K562 (cell line): Measurements from ENCODE around the gene NPDC1.

ENCODE experiments used
- EZH2 ChIP-seq: IDR thresholded peaks from 2 replicates; pipeline ENCODE4 v1.6.1; 2012; ENCODE audit warnings: low read depth, mild to moderate bottlenecking, inconsistent platforms, low read length, borderline replicate concordance
- POLR2A ChIP-seq: fragments of 450-650 bp; conservative IDR thresholded peaks from 2 replicates; pipeline ENCODE4 v1.6.1; 2016
- RNF2 ChIP-seq: sonication (generic); IDR thresholded peaks from 2 replicates; pipeline ENCODE4 v1.6.1; 2016
- TRIM28 ChIP-seq: fragments of 450-650 bp; IDR thresholded peaks from 2 replicates; pipeline ENCODE4 v1.6.1; 2017
- TF ChIP-seq, protein P1 (sequence below): fragments of 450-650 bp; formaldehyde crosslinking; IDR thresholded peaks from 2 replicates; pipeline ENCODE4 v1.4.0; 2020; ENCODE audit warnings: mild to moderate bottlenecking, mixed read lengths
- TF ChIP-seq, protein P2 (sequence below): fragments of 250-450 bp; sonication (Bioruptor Pico); IDR thresholded peaks from 2 replicates; pipeline ENCODE4 v1.4.0; 2020; ENCODE audit warnings: mild to moderate bottlenecking, moderate library complexity
- TF ChIP-seq, protein P3 (sequence below), 3 experiments: IDR thresholded peaks in 2 of 3; conservative IDR thresholded peaks in 1 of 3; 2 replicates each; pipeline ENCODE4 v1.5.1; 2011 to 2012; ENCODE audit warnings: low read length in 3 of 3, mild to moderate bottlenecking in 3 of 3, control low read depth in 2 of 3, improper control_type of control experiment in 1 of 3, inconsistent platforms in 1 of 3, low read depth in 1 of 3, mixed read lengths in 1 of 3, moderate library complexity in 1 of 3; ENCODE audit not compliant: insufficient read depth in 2 of 3

DNA sequence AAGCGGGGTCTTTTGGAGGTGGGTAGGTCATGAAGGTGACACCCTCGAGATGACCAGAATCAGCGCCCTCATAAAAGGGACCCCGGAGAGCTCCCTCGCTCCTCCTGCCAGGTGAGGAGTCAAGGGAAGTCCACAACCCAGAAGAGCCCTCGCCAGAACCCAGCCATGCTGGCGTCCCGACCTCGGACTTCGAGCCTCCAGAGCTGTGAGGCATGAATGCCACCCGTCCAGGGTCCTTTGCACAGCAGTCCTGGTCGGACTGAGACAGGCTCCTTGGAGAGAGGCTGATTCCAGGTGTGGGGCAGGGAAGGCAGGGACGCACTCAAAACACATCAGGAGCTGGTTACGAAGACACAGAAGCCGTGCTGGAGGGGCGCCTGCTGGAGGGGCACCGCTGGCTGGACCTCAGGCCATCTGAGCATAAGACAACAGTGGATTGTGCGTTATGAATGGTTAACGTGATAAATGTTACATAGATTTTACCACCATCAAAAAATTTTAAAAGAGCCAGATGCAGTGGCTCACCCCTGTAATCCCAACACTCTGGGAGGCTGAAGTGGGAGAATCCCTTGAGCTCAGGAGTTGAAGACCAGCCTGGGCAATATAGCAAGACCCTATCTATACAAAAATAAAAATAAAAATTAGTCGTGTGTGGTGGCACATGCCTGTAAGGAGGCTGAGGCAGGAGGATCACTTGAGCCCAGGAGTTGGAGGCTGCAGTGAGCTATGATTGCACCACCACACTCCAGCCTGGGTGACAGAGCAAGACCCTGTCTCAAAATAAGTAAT, 43.9 kb downstream of the NPDC1 start:
- no peak for TF ChIP-seq TRIM28
- TF ChIP-seq EZH2, result no peak
- TF ChIP-seq POLR2A, result no peak
- TF ChIP-seq, protein P1, sequence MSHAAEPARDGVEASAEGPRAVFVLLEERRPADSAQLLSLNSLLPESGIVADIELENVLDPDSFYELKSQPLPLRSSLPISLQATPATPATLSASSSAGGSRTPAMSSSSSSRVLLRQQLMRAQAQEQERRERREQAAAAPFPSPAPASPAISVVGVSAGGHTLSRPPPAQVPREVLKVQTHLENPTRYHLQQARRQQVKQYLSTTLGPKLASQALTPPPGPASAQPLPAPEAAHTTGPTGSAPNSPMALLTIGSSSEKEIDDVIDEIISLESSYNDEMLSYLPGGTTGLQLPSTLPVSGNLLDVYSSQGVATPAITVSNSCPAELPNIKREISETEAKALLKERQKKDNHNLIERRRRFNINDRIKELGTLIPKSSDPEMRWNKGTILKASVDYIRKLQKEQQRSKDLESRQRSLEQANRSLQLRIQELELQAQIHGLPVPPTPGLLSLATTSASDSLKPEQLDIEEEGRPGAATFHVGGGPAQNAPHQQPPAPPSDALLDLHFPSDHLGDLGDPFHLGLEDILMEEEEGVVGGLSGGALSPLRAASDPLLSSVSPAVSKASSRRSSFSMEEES (CRISPR knock-in tag), result no peak
- no peak for TF ChIP-seq RNF2
- TF ChIP-seq, protein P2, sequence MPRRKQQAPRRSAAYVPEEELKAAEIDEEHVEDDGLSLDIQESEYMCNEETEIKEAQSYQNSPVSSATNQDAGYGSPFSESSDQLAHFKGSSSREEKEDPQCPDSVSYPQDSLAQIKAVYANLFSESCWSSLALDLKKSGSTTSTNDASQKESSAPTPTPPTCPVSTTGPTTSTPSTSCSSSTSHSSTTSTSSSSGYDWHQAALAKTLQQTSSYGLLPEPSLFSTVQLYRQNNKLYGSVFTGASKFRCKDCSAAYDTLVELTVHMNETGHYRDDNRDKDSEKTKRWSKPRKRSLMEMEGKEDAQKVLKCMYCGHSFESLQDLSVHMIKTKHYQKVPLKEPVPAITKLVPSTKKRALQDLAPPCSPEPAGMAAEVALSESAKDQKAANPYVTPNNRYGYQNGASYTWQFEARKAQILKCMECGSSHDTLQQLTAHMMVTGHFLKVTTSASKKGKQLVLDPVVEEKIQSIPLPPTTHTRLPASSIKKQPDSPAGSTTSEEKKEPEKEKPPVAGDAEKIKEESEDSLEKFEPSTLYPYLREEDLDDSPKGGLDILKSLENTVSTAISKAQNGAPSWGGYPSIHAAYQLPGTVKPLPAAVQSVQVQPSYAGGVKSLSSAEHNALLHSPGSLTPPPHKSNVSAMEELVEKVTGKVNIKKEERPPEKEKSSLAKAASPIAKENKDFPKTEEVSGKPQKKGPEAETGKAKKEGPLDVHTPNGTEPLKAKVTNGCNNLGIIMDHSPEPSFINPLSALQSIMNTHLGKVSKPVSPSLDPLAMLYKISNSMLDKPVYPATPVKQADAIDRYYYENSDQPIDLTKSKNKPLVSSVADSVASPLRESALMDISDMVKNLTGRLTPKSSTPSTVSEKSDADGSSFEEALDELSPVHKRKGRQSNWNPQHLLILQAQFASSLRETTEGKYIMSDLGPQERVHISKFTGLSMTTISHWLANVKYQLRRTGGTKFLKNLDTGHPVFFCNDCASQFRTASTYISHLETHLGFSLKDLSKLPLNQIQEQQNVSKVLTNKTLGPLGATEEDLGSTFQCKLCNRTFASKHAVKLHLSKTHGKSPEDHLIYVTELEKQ, result no peak
- TF ChIP-seq, protein P3, sequence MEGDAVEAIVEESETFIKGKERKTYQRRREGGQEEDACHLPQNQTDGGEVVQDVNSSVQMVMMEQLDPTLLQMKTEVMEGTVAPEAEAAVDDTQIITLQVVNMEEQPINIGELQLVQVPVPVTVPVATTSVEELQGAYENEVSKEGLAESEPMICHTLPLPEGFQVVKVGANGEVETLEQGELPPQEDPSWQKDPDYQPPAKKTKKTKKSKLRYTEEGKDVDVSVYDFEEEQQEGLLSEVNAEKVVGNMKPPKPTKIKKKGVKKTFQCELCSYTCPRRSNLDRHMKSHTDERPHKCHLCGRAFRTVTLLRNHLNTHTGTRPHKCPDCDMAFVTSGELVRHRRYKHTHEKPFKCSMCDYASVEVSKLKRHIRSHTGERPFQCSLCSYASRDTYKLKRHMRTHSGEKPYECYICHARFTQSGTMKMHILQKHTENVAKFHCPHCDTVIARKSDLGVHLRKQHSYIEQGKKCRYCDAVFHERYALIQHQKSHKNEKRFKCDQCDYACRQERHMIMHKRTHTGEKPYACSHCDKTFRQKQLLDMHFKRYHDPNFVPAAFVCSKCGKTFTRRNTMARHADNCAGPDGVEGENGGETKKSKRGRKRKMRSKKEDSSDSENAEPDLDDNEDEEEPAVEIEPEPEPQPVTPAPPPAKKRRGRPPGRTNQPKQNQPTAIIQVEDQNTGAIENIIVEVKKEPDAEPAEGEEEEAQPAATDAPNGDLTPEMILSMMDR (IDR thresholded peaks at IDR 0.05 in 2 of 3, conservative IDR thresholded peaks at IDR 0.05 in 1 of 3; ENCODE audit: insufficient read depth in 2 of 3, low read depth in 1 of 3, low read length in 3 of 3), result no peak
